Endodermal cell (in vitro differentiated cells): ENCODE results near the gene MFSD11. TPM values are rescaled to one million over a fixed set of nuclear protein-coding genes. Genes with fewer than 3 reads are reported as not detected.
A peak's percentile ranks its signal among the peaks of the same experiment; 100 is the strongest.
"Not testable (repeated sequence)": the region's sequence is repeated elsewhere in the genome, so short reads cannot be mapped to it uniquely, and the experiment has no call there.

Experiments used
- DNase-seq: peaks from one replicate; pipeline ENCODE4 v3.0.0-alpha.2; 2017
- H3K27ac ChIP-seq: 2 replicates; pipeline ENCODE4 v1.5.1; 2013; ENCODE audit warnings: mild to moderate bottlenecking, low read depth, low read length, moderate library complexity
- H3K27me3 ChIP-seq: 2 replicates; pipeline ENCODE4 v1.6.1; 2013; ENCODE audit warnings: mild to moderate bottlenecking, low read length, moderate library complexity; ENCODE audit not compliant: insufficient read depth, control insufficient read depth, poor library complexity, severe bottlenecking
- H3K36me3 ChIP-seq: 2 replicates; pipeline ENCODE4 v1.7.0; 2013; ENCODE audit warnings: mild to moderate bottlenecking, low read length, moderate library complexity; ENCODE audit not compliant: control insufficient read depth, insufficient read depth
- H3K4me1 ChIP-seq: one replicate; pipeline ENCODE4 v1.7.0; 2013; ENCODE audit warnings: low read length; ENCODE audit not compliant: control insufficient read depth, insufficient read depth
- H3K4me3 ChIP-seq: 2 replicates; pipeline ENCODE4 v1.5.1; 2013; ENCODE audit warnings: mild to moderate bottlenecking, low read length, moderate library complexity
- H3K9ac ChIP-seq: 2 replicates; pipeline ENCODE4 v1.6.1; 2013; ENCODE audit warnings: mild to moderate bottlenecking, low read length, moderate library complexity; ENCODE audit not compliant: poor library complexity, severe bottlenecking; ENCODE audit errors: extremely low read depth
- H3K9me3 ChIP-seq: 2 replicates; pipeline ENCODE4 v1.6.1; 2013; ENCODE audit warnings: mild to moderate bottlenecking, low read length, moderate library complexity; ENCODE audit not compliant: control insufficient read depth
- H3K27ac Mint-ChIP-seq: 2 replicates; pipeline ENCODE4 v1.8.0; 2020; ENCODE audit warnings: mixed read lengths
- H3K27me3 Mint-ChIP-seq: 2 replicates; pipeline ENCODE4 v1.8.0; 2021; ENCODE audit warnings: mild to moderate bottlenecking, mixed read lengths; ENCODE audit not compliant: insufficient read depth
- H3K36me3 Mint-ChIP-seq: 2 replicates; pipeline ENCODE4 v1.8.0; 2020; ENCODE audit warnings: low read depth, mixed read lengths
- H3K4me1 Mint-ChIP-seq: 2 replicates; pipeline ENCODE4 v1.8.0; 2020; ENCODE audit warnings: mixed read lengths
- H3K4me3 Mint-ChIP-seq: 2 replicates; pipeline ENCODE4 v1.8.0; 2020; ENCODE audit warnings: mild to moderate bottlenecking, moderate library complexity, mixed read lengths
- H3K9me3 Mint-ChIP-seq: 2 replicates; pipeline ENCODE4 v1.8.0; 2020; ENCODE audit warnings: mild to moderate bottlenecking, mixed read lengths
- CTCF ChIP-seq: fragments of 200-600 bp; sonication (generic); conservative IDR thresholded peaks from 2 replicates; pipeline ENCODE4 v1.5.0; 2021; ENCODE audit warnings: antibody characterized with exemption, mild to moderate bottlenecking
- WGBS, 2 experiments: methylation state at CpG; one replicate each; pipeline versions ENCODE4 v1.1.5 to v1.1.7; 2013; ENCODE audit warnings: missing lambda C conversion rate in 2 of 2, mixed read lengths in 1 of 2; ENCODE audit not compliant: insufficient coverage in 1 of 2, insufficient read length in 1 of 2; 5-methylcytosine and 5-hydroxymethylcytosine counted together
- total RNA-seq, 2 donors: library from RNA; stranded (reverse); fragmentation: NEBNext Ultra II Directional in 1 of 2; extraction: Animal tissue kit (Norgen Biotek cat#: 25700) in 1 of 2; gene quantifications; 2 replicates in 1 of 2; 3 replicates in 1 of 2; pipeline ENCODE4 v1.2.1, GENCODE V29; 2021

The MFSD11 gene
- total RNA-seq, 2 donors from 2014 or later: 29.3 to 33.3 TPM

- WGBS, 2 experiments: 0% methylated on average over 24 to 60 of the region's 60 CpGs
- H3K9ac ChIP-seq: peak within 1 kb of the TSS; percentile 93
- no peak for TF ChIP-seq CTCF
- DNase-seq: peak; percentile 100
- Mint-ChIP-seq H3K9me3 (no peaks in the 10 kb centered on the region), H3K4me1 (peaks cover 5% of the 10 kb centered on the region), H3K27ac (peak within 1 kb of the TSS; percentile 96), H3K4me3 (peak within 1 kb of the TSS; percentile 87), H3K36me3 (peaks cover 44% of the 10 kb centered on the region), H3K27me3 (no peaks in the 10 kb centered on the region)
- peaks cover 35% of the 10 kb centered on the region for H3K36me3 ChIP-seq
- H3K9me3 ChIP-seq: no peaks in the 10 kb centered on the region
- no peaks in the 10 kb centered on the region for H3K4me1 ChIP-seq
- H3K4me3 ChIP-seq: peak within 1 kb of the TSS; percentile 89
- no peaks in the 10 kb centered on the region for H3K27me3 ChIP-seq
- H3K27ac ChIP-seq: peak within 1 kb of the TSS; percentile 94
Measured at GRCh38 chr17:76726231-76726775, 11.6 kb upstream of the MFSD11 start, which contains the start of gene JMJD6. Gene JMJD6, minus strand, starts transcription at chr17:76726606. Its CDS starts 131 bp downstream, at chr17:76726475.

GRCh38 chr17:76726776-76727718 lies 10.9 kb upstream of the MFSD11 start, which contains the start of gene METTL23:
Gene METTL23, plus strand, starts transcription at chr17:76726839. Its CDS starts 2,872 bp downstream, at chr17:76729711.
- Mint-ChIP-seq H3K4me1 (peaks cover 5% of the 10 kb centered on the region), H3K9me3 (no peaks in the 10 kb centered on the region), H3K4me3 (peak within 1 kb of the TSS; percentile 87), H3K27ac (peak within 1 kb of the TSS; percentile 96), H3K36me3 (peaks cover 36% of the 10 kb centered on the region), H3K27me3 (no peaks in the 10 kb centered on the region)
- H3K27ac ChIP-seq: peak within 1 kb of the TSS; percentile 94
- H3K4me1 ChIP-seq: no peaks in the 10 kb centered on the region
- H3K4me3 ChIP-seq: peak within 1 kb of the TSS; percentile 89
- WGBS, 2 experiments: 4 to 5% methylated on average over 39 to 70 of the region's 71 CpGs
- peak within 1 kb of the TSS; percentile 93 for H3K9ac ChIP-seq
- H3K36me3 ChIP-seq: peaks cover 33% of the 10 kb centered on the region
- peak; percentile 92 for DNase-seq
- peak; percentile 91 for TF ChIP-seq CTCF
- H3K27me3 ChIP-seq: no peaks in the 10 kb centered on the region
- no peaks in the 10 kb centered on the region for H3K9me3 ChIP-seq

- Mint-ChIP-seq H3K36me3 (peaks cover 35% of the 10 kb centered on the region), H3K27ac (peak overlapping the region; percentile 88), H3K27me3 (no peaks in the 10 kb centered on the region), H3K9me3 (no peaks in the 10 kb centered on the region), H3K4me3 (peak overlapping the region; percentile 87), H3K4me1 (peaks cover 5% of the 10 kb centered on the region)
- no peak for TF ChIP-seq CTCF
- no peak overlapping the region for H3K27ac ChIP-seq
- no peaks in the 10 kb centered on the region for H3K9me3 ChIP-seq
- H3K4me1 ChIP-seq: no peaks in the 10 kb centered on the region
- peak; percentile 56 for DNase-seq
- peak overlapping the region; percentile 89 for H3K4me3 ChIP-seq
- H3K9ac ChIP-seq: peak overlapping the region; percentile 93
- H3K36me3 ChIP-seq: peaks cover 30% of the 10 kb centered on the region
- no peaks in the 10 kb centered on the region for H3K27me3 ChIP-seq
- WGBS, 2 experiments: 93% methylated on average over 16 to 18 of the region's 18 CpGs
Measured at GRCh38 chr17:76727745-76728456, 10.0 kb upstream of the MFSD11 start.

GRCh38 chr17:76731800-76732733 lies 5.9 kb upstream of the MFSD11 start:
- H3K36me3 ChIP-seq: peaks cover 46% of the 10 kb centered on the region
- H3K4me1 ChIP-seq, H3K9me3 Mint-ChIP-seq, H3K27me3 Mint-ChIP-seq, H3K4me3 ChIP-seq, H3K9me3 ChIP-seq, H3K27me3 ChIP-seq, H3K9ac ChIP-seq, H3K4me3 Mint-ChIP-seq, H3K27ac ChIP-seq, H3K27ac Mint-ChIP-seq: not testable (repeated sequence)
- H3K36me3 Mint-ChIP-seq: peaks cover 48% of the 10 kb centered on the region
- 94 to 95% methylated on average over 13 of the region's 13 CpGs for WGBS, 2 experiments
- DNase-seq: peak; percentile 56
- H3K4me1 Mint-ChIP-seq: peaks cover 15% of the 10 kb centered on the region
